Erythroblast (primary cell): ENCODE results near the gene NRG3.

Source experiments
- GATA1 ChIP-seq: IDR thresholded peaks from 2 replicates; pipeline ENCODE4 v1.6.1; 2011; ENCODE audit warnings: low read depth, mild to moderate bottlenecking, control low read depth, low read length, moderate library complexity
- POLR2A ChIP-seq: IDR thresholded peaks from 2 replicates; pipeline ENCODE4 v1.6.1; 2011; ENCODE audit warnings: mild to moderate bottlenecking, low read length

DNA sequence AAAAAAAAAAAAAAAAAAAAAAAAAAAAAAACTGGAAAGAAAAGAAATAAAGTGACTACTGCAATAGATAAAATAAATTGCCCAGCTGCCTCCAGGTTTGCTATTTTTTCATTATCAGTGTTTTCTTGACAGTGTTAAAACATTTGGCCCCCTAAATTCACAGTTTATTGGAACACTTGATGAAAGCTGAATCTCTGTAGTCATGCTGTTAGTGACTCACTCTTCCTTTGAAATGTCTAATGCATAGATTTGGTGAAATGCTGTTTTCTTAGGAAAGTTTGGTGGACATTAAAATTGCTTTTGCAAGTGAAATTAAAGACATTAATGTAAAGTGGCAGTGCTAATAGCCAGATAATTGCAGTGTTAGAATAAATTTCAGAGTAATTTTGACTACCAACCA is 785.2 kb downstream of the NRG3 start:
- TF ChIP-seq POLR2A (no peak), GATA1 (no peak)
